ENCODE results near the gene SFXN5. TPM values are rescaled to one million over a fixed set of nuclear protein-coding genes. Genes with fewer than 3 reads are reported as not detected.

Gene SFXN5
- total RNA-seq, 1 experiment from 2014 or later: 13.8 TPM

Other genes starting within 250 kb of the SFXN5 start
- gene EXOC6B, start 245.7 kb downstream of the SFXN5 start, total RNA-seq (2014; rRNA removed; shearing (Covaris generic); ENCODE audit: low replicate concordance): 18.5 and 19.6 TPM in 2 replicates
- gene SPR, start 184.3 kb downstream of the SFXN5 start, total RNA-seq (2014; rRNA removed; shearing (Covaris generic); ENCODE audit: low replicate concordance): 120 and 123 TPM in 2 replicates
- 0.55 and 0.81 TPM in 2 replicates for gene EMX1, start 154.2 kb downstream of the SFXN5 start, total RNA-seq (2014; rRNA removed; shearing (Covaris generic); ENCODE audit: low replicate concordance)
- 31.2 and 42.6 TPM in 2 replicates for gene RAB11FIP5, start 41.2 kb upstream of the SFXN5 start, total RNA-seq (2014; rRNA removed; shearing (Covaris generic); ENCODE audit: low replicate concordance)
- gene NOTO, start 130.9 kb upstream of the SFXN5 start, total RNA-seq (2014; rRNA removed; shearing (Covaris generic); ENCODE audit: low replicate concordance): not detected in 2 replicates
- gene SMYD5, start 142.5 kb upstream of the SFXN5 start, total RNA-seq (2014; rRNA removed; shearing (Covaris generic); ENCODE audit: low replicate concordance): 54.9 and 57.7 TPM in 2 replicates
- 8.3 and 8.6 TPM in 2 replicates for gene PRADC1, start 161.5 kb upstream of the SFXN5 start, total RNA-seq (2014; rRNA removed; shearing (Covaris generic); ENCODE audit: low replicate concordance)
- gene CCT7, start 162.6 kb upstream of the SFXN5 start, total RNA-seq (2014; rRNA removed; shearing (Covaris generic); ENCODE audit: low replicate concordance): 581 and 684 TPM in 2 replicates
- gene FBXO41, start 212.8 kb upstream of the SFXN5 start, total RNA-seq (2014; rRNA removed; shearing (Covaris generic); ENCODE audit: low replicate concordance): 0.44 and 1.2 TPM in 2 replicates
- not detected in 2 replicates for gene EGR4, start 221.8 kb upstream of the SFXN5 start, total RNA-seq (2014; rRNA removed; shearing (Covaris generic); ENCODE audit: low replicate concordance)

Measured in Caki2 (cell line).